Natural killer cell (primary cell): ENCODE measurements around the gene AHSP. TPM values are rescaled to one million over a fixed set of nuclear protein-coding genes. Genes with fewer than 3 reads are reported as not detected.

Source experiments
- ATAC-seq, 3 donors: fragments of 150-1000 bp in 2 of 3; fragments of 200-7000 bp in 1 of 3; cut with Tn5 transposase; 1 replicate in 1 of 3; 2 replicates in 2 of 3; pipeline ENCODE4 v1.10.0; 2021; ENCODE audit warnings: mild to moderate bottlenecking in 2 of 3, moderate library complexity in 2 of 3
- DNase-seq, 2 donors: peaks; one replicate each; pipeline versions ENCODE4 v3.0.0 to v3.0.0-alpha.2; 2013 to 2021; ENCODE audit warnings: mixed read lengths in 1 of 2
- H3K27ac ChIP-seq: one replicate; pipeline ENCODE4 v1.5.1; 2013; ENCODE audit warnings: mild to moderate bottlenecking, low read length
- H3K27me3 ChIP-seq: one replicate; pipeline ENCODE4 v1.6.1; 2013; ENCODE audit warnings: low read length; ENCODE audit not compliant: control insufficient read depth, insufficient read depth
- H3K36me3 ChIP-seq: one replicate; pipeline ENCODE4 v1.6.1; 2013; ENCODE audit warnings: low read length; ENCODE audit not compliant: control insufficient read depth, insufficient read depth
- H3K4me1 ChIP-seq: one replicate; pipeline ENCODE4 v1.6.1; 2013; ENCODE audit warnings: low read length; ENCODE audit not compliant: control insufficient read depth, insufficient read depth
- H3K4me3 ChIP-seq: one replicate; pipeline ENCODE4 v1.5.1; 2013; ENCODE audit warnings: low read length
- H3K9me3 ChIP-seq: one replicate; pipeline ENCODE4 v1.6.1; 2013; ENCODE audit warnings: low read length; ENCODE audit not compliant: control insufficient read depth, insufficient read depth
- H3K27ac Mint-ChIP-seq, 2 donors: one replicate each; pipeline ENCODE4 v1.8.0; 2022; ENCODE audit warnings: mild to moderate bottlenecking in 2 of 2, mixed read lengths in 2 of 2, moderate library complexity in 1 of 2
- H3K27me3 Mint-ChIP-seq, 2 donors: one replicate each; pipeline ENCODE4 v1.8.0; 2022; ENCODE audit warnings: low read depth in 2 of 2, mixed read lengths in 2 of 2
- H3K36me3 Mint-ChIP-seq: one replicate; pipeline ENCODE4 v1.8.0; 2022; ENCODE audit warnings: mixed read lengths
- H3K4me1 Mint-ChIP-seq, 2 donors: one replicate each; pipeline ENCODE4 v1.8.0; 2022; ENCODE audit warnings: mixed read lengths in 2 of 2
- H3K4me3 Mint-ChIP-seq: one replicate; pipeline ENCODE4 v1.8.0; 2022; ENCODE audit warnings: mild to moderate bottlenecking, moderate library complexity, mixed read lengths
- H3K9me3 Mint-ChIP-seq, 2 donors: one replicate each; pipeline ENCODE4 v1.8.0; 2022; ENCODE audit warnings: mixed read lengths in 2 of 2
- CTCF ChIP-seq: fragments of 200-600 bp; IDR thresholded peaks from one replicate; pipeline ENCODE4 v1.8.0; 2022; ENCODE audit warnings: antibody characterized with exemption
- WGBS: methylation state at CpG from one replicate; pipeline ENCODE4 v1.1.7; 2013; ENCODE audit warnings: missing lambda C conversion rate; ENCODE audit not compliant: insufficient coverage; 5-methylcytosine and 5-hydroxymethylcytosine counted together
- intact Hi-C: fragments of 100-400 bp; cut with micrococcal nuclease; formaldehyde crosslinking; loops from one replicate; pipeline ENCODE4 v1.14.2; 2022
- total RNA-seq, 4 donors: library from RNA; stranded (reverse); fragments of 120-200 nt in 1 of 4; gene quantifications; one replicate each; pipeline versions ENCODE4 v1.2.3 to v1.2.4, GENCODE V29; 2013 to 2022

AHSP gene
- total RNA-seq, 3 donors from 2014 or later (not counting 1 experiment from before 2014, with no cell fraction given), result not detected

GRCh38 chr16:31542763-31543162 is 15.1 kb downstream of the AHSP start:
- intact Hi-C loops, result no loop called here
- H3K4me3 ChIP-seq, result no peak overlapping the region
- no peak for ATAC-seq
- H3K27ac ChIP-seq, result no peak overlapping the region
- H3K4me1 ChIP-seq, result peaks cover under 1% of the 10 kb centered on the region
- Mint-ChIP-seq H3K27ac (no peak overlapping the region), H3K9me3 (peaks cover 0 to 4% of the 10 kb centered on the region in 2 donors), H3K27me3 (peaks cover 27 to 57% of the 10 kb centered on the region in 2 donors), H3K36me3 (no peaks in the 10 kb centered on the region), H3K4me3 (no peak overlapping the region), H3K4me1 (peaks cover 0 to 2% of the 10 kb centered on the region in 2 donors)
- DNase-seq, result no peak
- peaks cover 6% of the 10 kb centered on the region for H3K9me3 ChIP-seq
- H3K36me3 ChIP-seq, result no peaks in the 10 kb centered on the region
- H3K27me3 ChIP-seq, result peaks cover 3% of the 10 kb centered on the region
- WGBS, result 90% methylated on average over 4 of the region's 4 CpGs
- no peak for TF ChIP-seq CTCF

GRCh38 chr16:31561426-31562233 is 33.9 kb downstream of the AHSP start:
- DNase-seq (no peak), ATAC-seq (no peak)
- no peak overlapping the region for H3K4me3 ChIP-seq
- 92% methylated on average over 6 of the region's 8 CpGs for WGBS
- H3K27ac ChIP-seq, result no peak overlapping the region
- no peaks in the 10 kb centered on the region for H3K36me3 Mint-ChIP-seq
- H3K27ac Mint-ChIP-seq, result no peak overlapping the region
- intact Hi-C loops, result no loop called here
- H3K36me3 ChIP-seq, result no peaks in the 10 kb centered on the region
- no peaks in the 10 kb centered on the region for H3K9me3 ChIP-seq
- H3K27me3 Mint-ChIP-seq, result peaks cover 15 to 54% of the 10 kb centered on the region in 2 donors
- no peaks in the 10 kb centered on the region for H3K9me3 Mint-ChIP-seq
- no peak overlapping the region for H3K4me3 Mint-ChIP-seq
- H3K4me1 ChIP-seq, result no peaks in the 10 kb centered on the region
- H3K4me1 Mint-ChIP-seq, result no peaks in the 10 kb centered on the region
- no peak for TF ChIP-seq CTCF
- peaks cover 5% of the 10 kb centered on the region for H3K27me3 ChIP-seq

GRCh38 chr16:31568577-31569359 is 41.1 kb downstream of the AHSP start:
- TF ChIP-seq CTCF, result no peak
- DNase-seq, result peak in 1 of 2 donors; percentile 4
- Histone ChIP-seq H3K36me3 (no peaks in the 10 kb centered on the region), H3K9me3 (no peaks in the 10 kb centered on the region), H3K4me3 (no peak overlapping the region), H3K27ac (no peak overlapping the region), H3K4me1 (peaks cover 9% of the 10 kb centered on the region), H3K27me3 (peaks cover 23% of the 10 kb centered on the region)
- Mint-ChIP-seq H3K4me3 (peak overlapping the region; percentile 4), H3K27ac (no peak overlapping the region), H3K9me3 (peaks cover 0 to 2% of the 10 kb centered on the region in 2 donors), H3K4me1 (peaks cover 5 to 11% of the 10 kb centered on the region in 2 donors), H3K27me3 (peaks cover 38 to 74% of the 10 kb centered on the region in 2 donors), H3K36me3 (peaks cover 5% of the 10 kb centered on the region)
- 15% methylated on average over 46 of the region's 49 CpGs for WGBS
- intact Hi-C loops, result no loop called here
- peak in 2 of 3 donors; percentile 44 to 63 for ATAC-seq
